Effector memory CD4-positive, alpha-beta T cell (primary cell): Measurements from ENCODE around the gene PITHD1.
"Not testable (repeated sequence)": the region's sequence is repeated elsewhere in the genome, so short reads cannot be mapped to it uniquely, and the experiment has no call there.

Experiments used
- DNase-seq, 3 donors: peaks; one replicate each; pipeline ENCODE4 v3.0.0-alpha.2; 2020
- H3K27ac ChIP-seq: 2 replicates; pipeline ENCODE4 v1.7.0; 2013; ENCODE audit warnings: mild to moderate bottlenecking, low read length, moderate library complexity; ENCODE audit not compliant: insufficient read depth, poor library complexity, severe bottlenecking
- H3K27me3 ChIP-seq: replicated peaks from 2 replicates; pipeline ENCODE4 v1.7.0; 2013; ENCODE audit warnings: mild to moderate bottlenecking, low read length; ENCODE audit not compliant: insufficient read depth, control insufficient read depth, poor library complexity, severe bottlenecking
- H3K36me3 ChIP-seq: 2 replicates; pipeline ENCODE4 v1.7.0; 2013; ENCODE audit warnings: mild to moderate bottlenecking, low read length, moderate library complexity; ENCODE audit not compliant: control insufficient read depth, insufficient read depth
- H3K4me1 ChIP-seq: 2 replicates; pipeline ENCODE4 v1.7.0; 2013; ENCODE audit warnings: low read length, mild to moderate bottlenecking; ENCODE audit not compliant: control insufficient read depth, insufficient read depth, poor library complexity, severe bottlenecking
- H3K4me3 ChIP-seq: 2 replicates; pipeline ENCODE4 v1.7.0; 2013; ENCODE audit warnings: low read length, low read depth, mild to moderate bottlenecking; ENCODE audit not compliant: insufficient read depth, poor library complexity, severe bottlenecking
- H3K9me3 ChIP-seq: 2 replicates; pipeline ENCODE4 v1.7.0; 2013; ENCODE audit warnings: mild to moderate bottlenecking, low read length, moderate library complexity; ENCODE audit not compliant: control insufficient read depth

The PITHD1 gene

DNA sequence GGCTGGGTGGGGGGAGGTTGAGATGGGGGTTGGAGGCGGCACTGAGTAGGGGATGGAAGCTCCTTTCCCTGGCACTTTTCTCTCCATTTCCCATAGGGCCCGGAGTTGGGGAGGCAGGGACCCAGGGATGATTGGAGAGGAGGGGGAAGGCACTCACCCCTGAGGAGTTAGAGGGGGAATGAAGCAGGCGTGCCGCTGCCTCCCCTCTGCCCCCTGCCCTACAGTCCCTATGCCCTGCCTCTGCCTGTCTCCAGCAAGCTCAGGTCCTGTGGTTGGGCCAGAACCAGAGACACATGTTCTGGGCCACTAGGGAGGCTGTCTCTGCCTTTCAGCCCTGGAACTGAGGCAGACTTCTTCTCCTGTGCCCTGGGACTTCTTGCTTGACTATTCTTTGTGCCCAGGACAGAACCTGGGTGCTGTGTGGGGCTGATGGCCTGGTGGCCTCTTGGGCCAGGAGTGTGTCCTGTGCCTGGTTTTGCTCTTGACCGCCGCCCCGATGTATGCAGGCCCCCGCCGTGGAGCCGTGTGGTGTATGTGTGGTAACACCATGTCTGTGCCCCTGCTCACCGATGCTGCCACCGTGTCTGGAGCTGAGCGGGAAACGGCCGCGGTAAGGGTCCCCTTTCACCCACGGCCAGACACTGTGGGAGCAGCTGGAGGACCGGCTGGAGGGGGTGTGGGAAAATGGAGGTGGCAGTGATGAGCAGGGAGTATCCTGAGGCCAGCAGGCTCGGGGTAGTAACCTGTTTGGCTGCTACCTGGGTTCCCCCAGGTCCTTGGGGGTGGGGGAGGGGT lies 14.1 kb downstream of the PITHD1 start:
- peaks cover 16% of the 10 kb centered on the region for H3K4me1 ChIP-seq
- H3K27ac ChIP-seq = peak overlapping the region; percentile 83
- H3K27me3 ChIP-seq = no peaks in the 10 kb centered on the region
- H3K9me3 ChIP-seq = no peaks in the 10 kb centered on the region
- DNase-seq = no peak
- H3K4me3 ChIP-seq = no peak overlapping the region
- peaks cover 26% of the 10 kb centered on the region for H3K36me3 ChIP-seq

DNA sequence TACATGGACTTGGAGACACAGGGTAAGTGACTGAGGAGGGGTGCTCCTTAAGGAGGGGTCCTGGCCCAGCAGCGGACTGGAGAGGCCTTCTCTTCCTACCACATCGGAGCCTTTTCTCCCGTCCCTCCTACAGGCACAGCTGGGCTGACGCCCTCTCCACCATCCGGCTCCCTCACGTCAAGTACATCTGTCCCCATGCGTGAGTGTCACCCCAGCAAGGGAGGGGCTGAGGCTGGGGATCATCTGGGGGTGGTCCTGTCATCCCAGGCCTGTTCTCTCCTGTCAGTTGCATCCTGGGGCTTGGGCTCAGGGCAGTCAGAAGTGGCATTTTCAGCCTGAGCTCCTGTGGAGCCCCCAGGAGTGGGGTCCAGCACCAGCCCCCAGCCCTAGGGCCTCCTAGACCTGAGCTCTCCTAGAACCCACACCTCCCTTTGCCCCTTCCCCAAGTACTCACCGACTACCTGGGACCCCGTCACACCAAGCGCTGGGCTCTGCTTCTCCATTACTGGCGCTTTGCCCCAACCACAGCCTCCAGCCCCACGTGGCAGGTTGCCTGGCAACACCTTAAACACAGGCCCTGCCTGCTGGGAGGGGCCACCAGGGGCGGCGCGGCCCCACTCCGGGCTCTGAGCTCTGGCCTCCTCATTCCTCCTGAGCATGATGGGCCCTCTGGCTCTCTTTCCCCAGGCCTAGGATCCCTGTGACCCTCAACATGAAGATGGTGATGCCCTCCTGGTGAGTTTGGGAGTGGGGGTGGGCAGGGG lies 15.0 kb downstream of the PITHD1 start:
- peaks cover 21% of the 10 kb centered on the region for H3K36me3 ChIP-seq
- peaks cover 16% of the 10 kb centered on the region for H3K4me1 ChIP-seq
- DNase-seq = peak in 2 of 3 donors; percentile 29 to 49
- H3K27ac ChIP-seq = peak overlapping the region; percentile 42
- H3K27me3 ChIP-seq = no peaks in the 10 kb centered on the region
- no peaks in the 10 kb centered on the region for H3K9me3 ChIP-seq
- no peak overlapping the region for H3K4me3 ChIP-seq

DNA sequence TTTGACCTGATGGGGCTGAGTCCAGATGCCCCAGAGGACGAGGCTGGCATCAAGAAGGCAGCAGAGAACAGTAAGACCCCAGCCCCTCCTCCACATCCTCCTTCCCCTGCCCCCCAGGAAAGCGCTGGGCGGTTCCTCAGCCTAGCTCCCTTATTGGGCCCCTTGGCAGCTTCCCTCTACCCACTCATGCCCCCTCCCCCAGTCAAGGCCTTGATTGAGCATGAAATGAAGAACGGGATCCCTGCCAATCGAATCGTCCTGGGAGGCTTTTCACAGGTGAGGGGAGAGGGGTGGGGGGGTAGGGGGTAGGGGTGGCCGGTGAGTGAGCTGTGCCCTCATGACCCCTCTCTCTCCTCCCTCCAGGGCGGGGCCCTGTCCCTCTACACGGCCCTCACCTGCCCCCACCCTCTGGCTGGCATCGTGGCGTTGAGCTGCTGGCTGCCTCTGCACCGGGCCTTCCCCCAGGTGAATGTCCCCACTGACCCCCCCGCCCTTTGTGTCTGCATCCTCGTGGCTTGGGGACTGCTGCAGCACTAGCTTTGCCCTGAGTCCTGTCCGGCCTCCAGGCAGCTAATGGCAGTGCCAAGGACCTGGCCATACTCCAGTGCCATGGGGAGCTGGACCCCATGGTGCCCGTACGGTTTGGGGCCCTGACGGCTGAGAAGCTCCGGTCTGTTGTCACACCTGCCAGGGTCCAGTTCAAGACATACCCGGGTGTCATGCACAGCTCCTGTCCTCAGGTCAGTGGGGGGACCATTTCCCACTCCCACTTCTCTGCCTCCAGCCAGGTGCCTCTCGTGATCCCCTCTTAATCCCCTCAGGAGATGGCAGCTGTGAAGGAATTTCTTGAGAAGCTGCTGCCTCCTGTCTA lies 15.9 kb downstream of the PITHD1 start:
- peak overlapping the region; percentile 42 for H3K27ac ChIP-seq
- peaks cover 21% of the 10 kb centered on the region for H3K36me3 ChIP-seq

GRCh38 chr1:23794732-23795182 lies 16.5 kb downstream of the PITHD1 start:
- not testable (repeated sequence) for H3K4me3 ChIP-seq, H3K27ac ChIP-seq, H3K27me3 ChIP-seq, H3K9me3 ChIP-seq, DNase-seq
- Histone ChIP-seq H3K36me3 (peaks cover 21% of the 10 kb centered on the region), H3K4me1 (peaks cover 24% of the 10 kb centered on the region)

More for the DNA sequence above, 15.9 kb downstream of the PITHD1 start:
- Histone ChIP-seq H3K9me3 (no peaks in the 10 kb centered on the region), H3K4me3 (no peak overlapping the region), H3K27me3 (no peaks in the 10 kb centered on the region), H3K4me1 (peaks cover 17% of the 10 kb centered on the region)
- DNase-seq = no peak

DNA sequence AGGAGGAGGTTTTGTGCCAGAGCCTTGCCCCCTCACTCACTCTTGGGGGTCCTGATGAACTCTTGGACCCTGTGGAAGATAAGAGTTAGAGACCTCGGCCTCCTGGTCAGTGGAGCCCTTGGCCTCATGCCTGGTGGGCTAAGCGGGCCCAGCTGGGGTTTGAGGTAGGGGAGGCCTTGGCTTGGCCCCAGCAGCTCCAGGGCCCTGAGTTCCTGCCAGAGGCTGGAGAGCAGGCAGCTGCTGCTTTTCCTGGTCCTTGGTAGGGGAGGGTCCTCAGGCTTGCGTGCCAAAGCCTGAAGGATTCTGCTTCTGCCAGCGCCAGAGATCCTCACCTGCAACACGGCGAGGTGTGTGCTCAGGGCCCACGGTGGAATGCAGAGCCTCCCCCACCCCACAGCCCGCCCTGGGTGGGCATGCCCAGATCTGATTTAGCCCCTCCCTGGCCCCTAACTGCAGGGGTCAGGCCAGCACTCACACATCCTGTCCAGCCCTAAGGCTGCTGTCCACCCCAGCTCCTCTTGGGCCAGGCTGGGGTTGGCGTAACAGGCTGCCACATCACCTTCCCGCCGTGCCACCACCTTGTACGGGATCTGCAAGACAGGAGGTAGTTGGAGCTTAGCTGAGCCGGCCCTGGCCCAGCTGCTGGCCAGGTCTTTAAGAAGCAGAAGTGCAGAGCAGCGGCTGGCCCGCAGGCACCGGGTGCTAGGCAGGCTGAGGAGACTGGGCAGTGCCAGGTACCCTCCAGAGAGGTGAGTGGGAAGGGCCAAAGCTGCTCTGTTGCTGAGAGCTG lies 17.7 kb downstream of the PITHD1 start:
- Histone ChIP-seq H3K4me1 (peaks cover 23% of the 10 kb centered on the region), H3K9me3 (no peaks in the 10 kb centered on the region), H3K36me3 (peaks cover 21% of the 10 kb centered on the region), H3K27ac (no peak overlapping the region), H3K27me3 (no peaks in the 10 kb centered on the region), H3K4me3 (no peak overlapping the region)
- DNase-seq = no peak

DNA sequence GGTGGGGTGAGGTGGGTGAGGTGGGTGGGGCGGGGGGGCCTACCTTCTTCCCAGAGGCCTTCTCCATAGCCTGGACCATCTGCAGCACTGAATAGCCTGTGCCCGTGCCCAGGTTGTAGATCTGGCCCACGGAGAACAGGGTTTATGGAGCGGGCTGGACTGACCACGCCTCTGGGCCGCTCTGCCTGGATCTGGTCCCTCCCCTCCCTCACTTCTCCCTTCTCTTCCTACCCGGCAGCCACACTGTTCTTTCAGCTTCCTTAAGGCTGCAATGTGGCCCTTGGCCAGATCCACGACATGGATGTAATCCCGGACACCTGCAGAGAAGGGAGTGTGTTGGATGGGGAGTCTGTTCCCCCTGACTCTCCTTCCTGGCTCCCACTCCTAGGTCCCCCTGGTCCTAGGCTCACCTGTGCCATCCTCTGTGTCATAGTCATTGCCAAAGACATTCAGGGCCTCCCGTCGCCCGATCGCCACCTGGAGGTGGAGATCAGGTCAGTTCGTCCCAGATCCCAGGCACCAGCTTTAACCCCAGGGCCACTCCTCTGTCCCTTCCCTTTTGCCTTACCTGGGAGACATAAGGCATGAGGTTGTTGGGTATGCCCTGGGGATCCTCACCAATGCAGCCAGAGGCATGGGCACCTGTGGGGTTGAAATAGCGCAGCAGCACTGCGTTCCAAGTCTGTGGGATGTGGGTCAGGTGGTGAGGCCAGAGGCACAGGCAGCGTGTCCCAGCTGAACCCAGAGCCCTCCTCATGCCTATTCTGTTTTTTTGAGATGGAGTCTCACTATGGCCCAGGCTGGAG lies 18.5 kb downstream of the PITHD1 start:
- Histone ChIP-seq H3K9me3 (no peaks in the 10 kb centered on the region), H3K4me3 (no peak overlapping the region), H3K27ac (no peak overlapping the region), H3K36me3 (peaks cover 21% of the 10 kb centered on the region), H3K4me1 (peaks cover 28% of the 10 kb centered on the region), H3K27me3 (no peaks in the 10 kb centered on the region)
- DNase-seq = no peak

GRCh38 chr1:23797478-23798448 lies 19.5 kb downstream of the PITHD1 start:
- Histone ChIP-seq H3K27ac (no peak overlapping the region), H3K4me3 (no peak overlapping the region), H3K9me3 (no peaks in the 10 kb centered on the region), H3K36me3 (peaks cover 21% of the 10 kb centered on the region), H3K4me1 (peaks cover 20% of the 10 kb centered on the region), H3K27me3 (no peaks in the 10 kb centered on the region)
- no peak for DNase-seq

DNA sequence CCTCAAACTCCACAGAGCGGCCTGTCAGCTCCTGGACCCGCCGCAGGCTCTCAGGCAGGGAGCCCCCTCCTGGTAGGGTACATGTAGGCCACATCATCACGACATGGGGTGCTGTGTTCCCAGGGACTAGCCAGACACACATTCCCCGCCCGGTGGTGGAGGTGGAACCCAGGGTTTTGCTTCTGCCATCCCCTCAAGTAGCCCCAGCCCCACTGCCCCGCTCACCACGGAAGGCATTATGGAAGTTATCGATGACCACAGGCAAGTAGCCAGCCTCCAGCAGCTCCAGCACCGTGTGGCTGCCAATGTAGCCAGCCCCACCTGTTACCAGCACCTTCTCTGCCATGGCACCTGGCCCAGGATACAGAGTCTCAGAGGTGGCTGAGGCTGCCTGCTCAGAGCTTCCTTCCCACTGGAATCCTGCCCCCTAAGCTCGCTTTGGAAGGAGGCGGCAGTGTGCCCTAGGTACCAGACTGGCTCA lies 20.5 kb downstream of the PITHD1 start:
- no peaks in the 10 kb centered on the region for H3K9me3 ChIP-seq
- H3K36me3 ChIP-seq = peaks cover 17% of the 10 kb centered on the region
- no peak for DNase-seq
- peaks cover 20% of the 10 kb centered on the region for H3K4me1 ChIP-seq
- no peaks in the 10 kb centered on the region for H3K27me3 ChIP-seq
- no peak overlapping the region for H3K4me3 ChIP-seq
- H3K27ac ChIP-seq = no peak overlapping the region
